Activated CD4-positive, alpha-beta T cell treated with anti-CD3 and anti-CD28 coated beads for 36 hours (primary cell): ENCODE data around the gene TNFRSF1A. TPM values are rescaled to one million over a fixed set of nuclear protein-coding genes. Genes with fewer than 3 reads are reported as not detected.

ENCODE experiments used
- ATAC-seq: fragments of 200-7000 bp; cut with Tn5 transposase; one replicate; pipeline ENCODE4 v1.10.0; 2021; ENCODE audit warnings: mild to moderate bottlenecking, moderate library complexity
- CTCF ChIA-PET: fragments of 350-600 bp; sonication (Branson Sonifier 250); formaldehyde crosslinking; loops from one replicate; lab custom pipeline; 2021; ENCODE audit warnings: antibody characterized with exemption; lab: Charles Lee
- POLR2A ChIA-PET: fragments of 350-600 bp; sonication (Branson Sonifier 250); formaldehyde crosslinking; loops from one replicate; lab custom pipeline; 2021; ENCODE audit warnings: antibody characterized with exemption, inconsistent platforms; lab: Charles Lee
- DNase-seq: peaks from one replicate; pipeline ENCODE4 v3.0.0-alpha.2; 2020
- H3K27ac Mint-ChIP-seq: one replicate; pipeline ENCODE4 v1.8.0; 2021; ENCODE audit warnings: mixed read lengths
- H3K27me3 Mint-ChIP-seq: one replicate; pipeline ENCODE4 v1.8.0; 2021; ENCODE audit warnings: mixed read lengths
- H3K36me3 Mint-ChIP-seq: one replicate; pipeline ENCODE4 v1.8.0; 2021; ENCODE audit warnings: low read depth, mixed read lengths
- H3K4me1 Mint-ChIP-seq: one replicate; pipeline ENCODE4 v1.8.0; 2021; ENCODE audit warnings: mixed read lengths
- H3K4me3 Mint-ChIP-seq: one replicate; pipeline ENCODE4 v1.8.0; 2021; ENCODE audit warnings: mild to moderate bottlenecking, moderate library complexity, mixed read lengths
- H3K9me3 Mint-ChIP-seq: one replicate; pipeline ENCODE4 v1.8.0; 2021; ENCODE audit warnings: low read depth, mixed read lengths
- intact Hi-C, 2 experiments: fragments of 100-400 bp; cut with DNase I in 1 of 2; cut with micrococcal nuclease in 1 of 2; formaldehyde crosslinking; loops; one replicate each; pipeline versions ENCODE4 v1.14.2 to v1.15.1; 2022 to 2024; cut with DNase I, micrococcal nuclease
- total RNA-seq, 2 experiments: library from RNA; stranded (reverse); gene quantifications; one replicate each; pipeline ENCODE4 v1.2.3, GENCODE V29; 2021

Gene TNFRSF1A
- total RNA-seq, 2 experiments from 2014 or later = 42.1 to 58.7 TPM

- ChIA-PET CTCF (interaction anchor here (0.6 to 3.4 kb wide), 15 partner anchors 8 to 203 kb away, joined by 3 to 21 read pairs (median 4); no protein-coding TSS in a partner anchor), POLR2A (interaction anchor here (0.6 to 3.1 kb wide), 9 partner anchors 10 to 544 kb away, joined by 3 to 11 read pairs (median 4); partner anchors contain the start of genes MRPL51 and VAMP1)
- DNase-seq = peak; percentile 94
- intact Hi-C loops = loop anchor here (1.0 to 5.0 kb wide), 12 partner anchors 10 to 217 kb away; partner anchors contain the start of genes GAPDH (in 2 of the 2) and MRPL51 (in 1 of the 2)
- H3K27ac Mint-ChIP-seq = no peak overlapping the region
- H3K27me3 Mint-ChIP-seq = no peaks in the 10 kb centered on the region
- no peak overlapping the region for H3K4me3 Mint-ChIP-seq
- H3K9me3 Mint-ChIP-seq = no peaks in the 10 kb centered on the region
- ATAC-seq = peak; percentile 83
- H3K4me1 Mint-ChIP-seq = peaks cover 21% of the 10 kb centered on the region
- peaks cover 42% of the 10 kb centered on the region for H3K36me3 Mint-ChIP-seq
These were observed 6.3 kb downstream of the TNFRSF1A start for GRCh38 chr12:6335451-6336078.

- Mint-ChIP-seq H3K4me3 (no peak overlapping the region), H3K4me1 (peaks cover 21% of the 10 kb centered on the region), H3K27me3 (no peaks in the 10 kb centered on the region), H3K36me3 (peaks cover 47% of the 10 kb centered on the region), H3K27ac (no peak overlapping the region), H3K9me3 (no peaks in the 10 kb centered on the region)
- no peak for DNase-seq
- ChIA-PET CTCF (interaction anchor here (0.6 to 3.4 kb wide), 14 partner anchors 9 to 203 kb away, joined by 3 to 21 read pairs (median 4); no protein-coding TSS in a partner anchor), POLR2A (interaction anchor here (0.6 to 3.1 kb wide), 8 partner anchors 10 to 545 kb away, joined by 3 to 11 read pairs (median 4); partner anchors contain the start of genes MRPL51 and VAMP1)
- ATAC-seq = no peak
- intact Hi-C loops = loop anchor here (1.0 to 5.0 kb wide), 7 partner anchors 10 to 217 kb away; partner anchors contain the start of gene GAPDH (in 1 of the 2)
These were observed 6.9 kb downstream of the TNFRSF1A start for GRCh38 chr12:6334940-6335450.

- peak overlapping the region; percentile 15 for H3K4me3 Mint-ChIP-seq
- no peaks in the 10 kb centered on the region for H3K27me3 Mint-ChIP-seq
- DNase-seq = no peak
- H3K36me3 Mint-ChIP-seq = peaks cover 50% of the 10 kb centered on the region
- ATAC-seq = no peak
- no peaks in the 10 kb centered on the region for H3K9me3 Mint-ChIP-seq
- ChIA-PET POLR2A (interaction anchor here (0.6 to 3.1 kb wide), 2 partner anchors 17 to 26 kb away, joined by 6 to 8 read pairs; no protein-coding TSS in a partner anchor), CTCF (interaction anchor here (0.7 to 3.4 kb wide), 6 partner anchors 9 to 131 kb away, joined by 3 to 21 read pairs (median 8); no protein-coding TSS in a partner anchor)
- peak overlapping the region; percentile 13 for H3K27ac Mint-ChIP-seq
- intact Hi-C loops = no loop called here
- H3K4me1 Mint-ChIP-seq = peaks cover 21% of the 10 kb centered on the region
These were observed 7.5 kb downstream of the TNFRSF1A start for GRCh38 chr12:6334359-6334758.

- no peaks in the 10 kb centered on the region for H3K9me3 Mint-ChIP-seq
- no peaks in the 10 kb centered on the region for H3K27me3 Mint-ChIP-seq
- H3K4me3 Mint-ChIP-seq = peak overlapping the region; percentile 15
- H3K27ac Mint-ChIP-seq = peak overlapping the region; percentile 79
- peaks cover 55% of the 10 kb centered on the region for H3K36me3 Mint-ChIP-seq
- DNase-seq = peak; percentile 32
- ATAC-seq = no peak
- peaks cover 21% of the 10 kb centered on the region for H3K4me1 Mint-ChIP-seq
- intact Hi-C loops = no loop called here
- ChIA-PET POLR2A (interaction anchor here (0.6 kb wide), 1 partner anchor 18 kb away, joined by 6 read pairs; no protein-coding TSS in a partner anchor), CTCF (interaction anchor here (1.3 to 3.4 kb wide), 3 partner anchors 8 to 14 kb away, joined by 4 to 21 read pairs (median 11); no protein-coding TSS in a partner anchor)
These were observed 8.3 kb downstream of the TNFRSF1A start for GRCh38 chr12:6333566-6333965.

- Mint-ChIP-seq H3K4me3 (no peak overlapping the region), H3K27ac (peak overlapping the region; percentile 79), H3K9me3 (no peaks in the 10 kb centered on the region), H3K36me3 (peaks cover 61% of the 10 kb centered on the region), H3K27me3 (no peaks in the 10 kb centered on the region), H3K4me1 (peaks cover 21% of the 10 kb centered on the region)
- no peak for ATAC-seq
- ChIA-PET POLR2A (no interaction called here), CTCF (interaction anchor here (0.7 to 0.8 kb wide), 2 partner anchors 35 to 131 kb away, joined by 3 read pairs; no protein-coding TSS in a partner anchor)
- peak; percentile 34 for DNase-seq
- intact Hi-C loops = no loop called here
These were observed 8.8 kb downstream of the TNFRSF1A start for GRCh38 chr12:6333029-6333428.

- Mint-ChIP-seq H3K27me3 (no peaks in the 10 kb centered on the region), H3K27ac (peak overlapping the region; percentile 79), H3K4me1 (peaks cover 21% of the 10 kb centered on the region), H3K36me3 (peaks cover 62% of the 10 kb centered on the region), H3K4me3 (no peak overlapping the region), H3K9me3 (no peaks in the 10 kb centered on the region)
- no peak for DNase-seq
- ChIA-PET CTCF (interaction anchor here (0.7 to 0.8 kb wide), 2 partner anchors 35 to 131 kb away, joined by 3 read pairs; no protein-coding TSS in a partner anchor), POLR2A (no interaction called here)
- intact Hi-C loops = no loop called here
- ATAC-seq = no peak
These were observed 9.4 kb downstream of the TNFRSF1A start for GRCh38 chr12:6332459-6332858.

GRCh38 chr12:6330999-6331714 is 10.7 kb downstream of the TNFRSF1A start:
- ATAC-seq = no peak
- H3K27me3 Mint-ChIP-seq = no peaks in the 10 kb centered on the region
- H3K9me3 Mint-ChIP-seq = no peaks in the 10 kb centered on the region
- DNase-seq = no peak
- CTCF ChIA-PET = interaction anchor here (0.6 kb wide), 2 partner anchors 294 to 369 kb away, joined by 3 read pairs; no protein-coding TSS in a partner anchor
- intact Hi-C loops = no loop called here
- H3K27ac Mint-ChIP-seq = peak overlapping the region; percentile 35
- POLR2A ChIA-PET = no interaction called here
- H3K4me1 Mint-ChIP-seq = peaks cover 21% of the 10 kb centered on the region
- H3K4me3 Mint-ChIP-seq = no peak overlapping the region
- H3K36me3 Mint-ChIP-seq = peaks cover 59% of the 10 kb centered on the region

GRCh38 chr12:6330192-6330591 is 11.7 kb downstream of the TNFRSF1A start:
- ChIA-PET CTCF (interaction anchor here (0.6 to 1.3 kb wide), 5 partner anchors 154 to 370 kb away, joined by 3 read pairs; no protein-coding TSS in a partner anchor), POLR2A (no interaction called here)
- ATAC-seq (no peak), DNase-seq (no peak)
- Mint-ChIP-seq H3K27ac (no peak overlapping the region), H3K27me3 (no peaks in the 10 kb centered on the region), H3K4me1 (peaks cover 26% of the 10 kb centered on the region), H3K9me3 (no peaks in the 10 kb centered on the region), H3K4me3 (no peak overlapping the region), H3K36me3 (peaks cover 56% of the 10 kb centered on the region)
- intact Hi-C loops = no loop called here

GRCh38 chr12:6329703-6330064 is 12.2 kb downstream of the TNFRSF1A start:
- DNase-seq (no peak), ATAC-seq (no peak)
- ChIA-PET POLR2A (no interaction called here), CTCF (interaction anchor here (0.6 to 1.3 kb wide), 3 partner anchors 153 to 222 kb away, joined by 3 read pairs; no protein-coding TSS in a partner anchor)
- intact Hi-C loops = no loop called here
- peaks cover 31% of the 10 kb centered on the region for H3K4me1 Mint-ChIP-seq
- no peaks in the 10 kb centered on the region for H3K9me3 Mint-ChIP-seq
- H3K27ac Mint-ChIP-seq = peak overlapping the region; percentile 31
- no peak overlapping the region for H3K4me3 Mint-ChIP-seq
- peaks cover 53% of the 10 kb centered on the region for H3K36me3 Mint-ChIP-seq
- H3K27me3 Mint-ChIP-seq = no peaks in the 10 kb centered on the region

GRCh38 chr12:6328945-6329702 is 12.8 kb downstream of the TNFRSF1A start:
- Mint-ChIP-seq H3K4me1 (peaks cover 34% of the 10 kb centered on the region), H3K9me3 (no peaks in the 10 kb centered on the region), H3K27ac (no peak overlapping the region), H3K27me3 (no peaks in the 10 kb centered on the region), H3K4me3 (no peak overlapping the region), H3K36me3 (peaks cover 50% of the 10 kb centered on the region)
- intact Hi-C loops = no loop called here
- CTCF ChIA-PET = interaction anchor here (1.3 kb wide), 1 partner anchor 222 kb away, joined by 3 read pairs; no protein-coding TSS in a partner anchor
- DNase-seq (no peak), ATAC-seq (no peak)
- POLR2A ChIA-PET = no interaction called here
